ENCODE data around the gene STK10. TPM values are rescaled to one million over a fixed set of nuclear protein-coding genes. Genes with fewer than 3 reads are reported as not detected.

STK10 gene
- total and polyA plus RNA-seq, 9 of the 15 experiments (the other 6 are each of a cell fraction or from before 2014, with no cell fraction given): 0.30 to 6.7 (median 2.4) TPM

GRCh38 chr5:172097356-172097755 is 90.7 kb downstream of the STK10 start:
- H3K4me3 ChIP-seq: no peak overlapping the region
- H3K9me3 ChIP-seq (replicated peaks; ENCODE audit: control insufficient read depth, insufficient read depth, low read depth, low read length): no peaks in the 10 kb centered on the region
- peaks cover 0 to 21% of the 10 kb centered on the region in 2 experiments; a peak in 2 of 5 replicates for H3K27me3 ChIP-seq (ENCODE audit: control insufficient read depth in 2 of 2, insufficient read depth in 2 of 2, low read length in 2 of 2)
- H3K4me2 ChIP-seq (ENCODE audit: insufficient read depth, low read length): no peak overlapping the region
- ATAC-seq (no peak), DNase-seq (ENCODE audit: extremely low read depth in 1 of 4, low spot score in 3 of 4) (no peak), FAIRE-seq (no peak)
- no TSS peak for BruUV-seq (replicated peaks)
- H3K79me2 ChIP-seq (ENCODE audit: control insufficient read depth, insufficient read depth, low read length): no peaks in the 10 kb centered on the region
- peaks cover 7% of the 10 kb centered on the region; the same call in 1 of the 2 replicates for H4K20me1 ChIP-seq (replicated peaks; ENCODE audit: control insufficient read depth, insufficient read depth, low read length)
- WGBS (ENCODE audit: insufficient coverage, low coverage, missing lambda C conversion rate): 30% methylated on average over 14 of the region's 14 CpGs
- no peaks in the 10 kb centered on the region for H3K36me3 ChIP-seq (ENCODE audit: control insufficient read depth, insufficient read depth, low read length)
- H3K9me1 ChIP-seq (ENCODE audit: control insufficient read depth, insufficient read depth, low read length): no peaks in the 10 kb centered on the region
- no peak overlapping the region for H3K9ac ChIP-seq (ENCODE audit: insufficient read depth in 1 of 2, low read depth in 2 of 2, low read length in 2 of 2)
- H3K27ac ChIP-seq (ENCODE audit: extremely low read depth, low read depth, low read length): no peak overlapping the region
- intact Hi-C loops (cut with micrococcal nuclease) (no loop called here), in situ Hi-C loops (cut with MboI) (no loop called here)
- ChIA-PET POLR2A (interaction anchor here (1.0 to 1.7 kb wide), 2 partner anchors 8 to 12 kb away, joined by 3 to 4 read pairs; no protein-coding TSS in a partner anchor), CTCF (ENCODE audit: low intra/inter-chr PET ratio) (no interaction called here)
- TF ChIP-seq RUNX1 (IDR thresholded peaks at IDR 0.05; ENCODE audit: low read depth) (no peak), TAL1 (IDR thresholded peaks at IDR 0.05) (no peak), MTF1 (CRISPR knock-in tag; IDR thresholded peaks at IDR 0.05; ENCODE audit: borderline replicate concordance) (no peak), MECOM (CRISPR knock-in tag; IDR thresholded peaks at IDR 0.05) (no peak), ARHGAP35 (IDR thresholded peaks at IDR 0.05; ENCODE audit: partially characterized antibody) (no peak), ZNF408 (CRISPR knock-in tag; IDR thresholded peaks at IDR 0.05; ENCODE audit: low read depth) (no peak), ID3 (CRISPR knock-in tag; IDR thresholded peaks at IDR 0.05) (no peak), ID3 (tag; IDR thresholded peaks at IDR 0.05) (no peak)
- H2AFZ ChIP-seq (ENCODE audit: low read depth, low read length): no peak overlapping the region
- H3K4me1 ChIP-seq (replicated peaks in 1 of 2; ENCODE audit: control insufficient read depth in 2 of 2, insufficient read depth in 2 of 2, low read length in 2 of 2): peaks cover 0 to 9% of the 10 kb centered on the region in 2 experiments; a peak in 1 of 5 replicates
